HG02610 (cell line): ENCODE results near the gene CAPN9.
"Not testable (repeated sequence)": the region's sequence is repeated elsewhere in the genome, so short reads cannot be mapped to it uniquely, and the experiment has no call there.

Source experiments
- ATAC-seq: cut with Tn5 transposase; IDR thresholded peaks from one replicate; pipeline ENCODE4 v1.9.1; 2021; ENCODE audit warnings: mild to moderate bottlenecking, moderate library complexity; ENCODE audit not compliant: unreplicated experiment

Gene CAPN9

GRCh38 chr1:230710543-230710904 is 36.7 kb upstream of the CAPN9 start:
- ATAC-seq = no peak

GRCh38 chr1:230711245-230711644 is 35.9 kb upstream of the CAPN9 start:
- ATAC-seq = no peak

- ATAC-seq = no peak
These were observed 34.7 kb upstream of the CAPN9 start for GRCh38 chr1:230712470-230712942.

GRCh38 chr1:230713138-230713537 is 34.0 kb upstream of the CAPN9 start:
- ATAC-seq = no peak

- ATAC-seq = no peak
These were observed 33.7 kb upstream of the CAPN9 start for GRCh38 chr1:230713547-230713914.

- no peak for ATAC-seq
These were observed 33.0 kb upstream of the CAPN9 start, which contains the start of gene AGT for GRCh38 chr1:230713915-230714764. Gene AGT, minus strand, starts transcription at chr1:230714122. Its CDS starts 3,299 bp downstream, at chr1:230710823.

- ATAC-seq = no peak
These were observed 31.7 kb upstream of the CAPN9 start for GRCh38 chr1:230715510-230715909.

- not testable (repeated sequence) for ATAC-seq
These were observed 30.7 kb upstream of the CAPN9 start for GRCh38 chr1:230716453-230716852.

GRCh38 chr1:230717251-230717650 is 29.9 kb upstream of the CAPN9 start:
- ATAC-seq = no peak

- not testable (repeated sequence) for ATAC-seq
These were observed 25.2 kb upstream of the CAPN9 start for GRCh38 chr1:230721849-230722522.

- no peak for ATAC-seq
These were observed 21.8 kb upstream of the CAPN9 start for GRCh38 chr1:230725256-230726012.

GRCh38 chr1:230728710-230729392 is 18.3 kb upstream of the CAPN9 start:
- no peak for ATAC-seq

GRCh38 chr1:230730977-230731376 is 16.2 kb upstream of the CAPN9 start:
- ATAC-seq = no peak

- ATAC-seq = no peak
These were observed 11.7 kb upstream of the CAPN9 start for GRCh38 chr1:230735447-230735846.

- ATAC-seq = no peak
These were observed 9.4 kb upstream of the CAPN9 start for GRCh38 chr1:230737622-230738262.

GRCh38 chr1:230739564-230740290 is 7.5 kb upstream of the CAPN9 start:
- no peak for ATAC-seq

GRCh38 chr1:230743899-230744298 is 3.3 kb upstream of the CAPN9 start:
- ATAC-seq = no peak

GRCh38 chr1:230744382-230744781 is 2.8 kb upstream of the CAPN9 start:
- ATAC-seq = no peak

- no peak for ATAC-seq
These were observed 2.1 kb upstream of the CAPN9 start for GRCh38 chr1:230745071-230745470.

GRCh38 chr1:230746617-230747016 is 571 bp upstream of the CAPN9 start:
- ATAC-seq = no peak
